NT2/D1 (cell line): ENCODE results near the gene PLG.
"Not testable (repeated sequence)": the region's sequence is repeated elsewhere in the genome, so short reads cannot be mapped to it uniquely, and the experiment has no call there.

Experiments
- DNase-seq: peaks from one replicate; pipeline ENCODE4 v3.0.0-alpha.2; 2011; ENCODE audit warnings: low read depth, low spot score
- H3K27me3 ChIP-seq: 2 replicates; pipeline ENCODE4 v1.6.0; 2011; ENCODE audit warnings: mild to moderate bottlenecking; ENCODE audit not compliant: insufficient read length, insufficient read depth
- H3K36me3 ChIP-seq: 2 replicates; pipeline ENCODE4 v1.6.1; 2011; ENCODE audit warnings: mild to moderate bottlenecking, low read length, mixed read lengths; ENCODE audit not compliant: insufficient read depth, insufficient read length
- H3K4me1 ChIP-seq: 2 replicates; pipeline ENCODE4 v1.5.1; 2011; ENCODE audit not compliant: insufficient read depth, insufficient read length
- H3K4me3 ChIP-seq: 2 replicates; pipeline ENCODE4 v1.5.1; 2011; ENCODE audit warnings: low read depth; ENCODE audit not compliant: insufficient read length
- H3K9ac ChIP-seq: 2 replicates; pipeline ENCODE4 v1.6.0; 2011; ENCODE audit warnings: low read depth; ENCODE audit not compliant: insufficient read length
- H3K9me3 ChIP-seq: 2 replicates; pipeline ENCODE4 v1.5.1; 2011; ENCODE audit warnings: mild to moderate bottlenecking, low read length; ENCODE audit not compliant: insufficient read depth
- SUZ12 ChIP-seq: IDR thresholded peaks from 2 replicates; pipeline ENCODE4 v1.6.1; 2011; ENCODE audit not compliant: insufficient read length, insufficient read depth; ENCODE audit errors: extremely low read depth
- YY1 ChIP-seq: IDR thresholded peaks from 2 replicates; pipeline ENCODE4 v1.6.1; 2011; ENCODE audit not compliant: insufficient read length, insufficient read depth
- ZNF274 ChIP-seq: IDR thresholded peaks from 2 replicates; pipeline ENCODE4 v1.6.1; 2011; ENCODE audit warnings: mild to moderate bottlenecking, low read depth, low read length

PLG gene

GRCh38 chr6:160801418-160801817 is 99.4 kb downstream of the PLG start:
- no peak overlapping the region for H3K4me3 ChIP-seq
- no peak overlapping the region for H3K9ac ChIP-seq
- H3K27me3 ChIP-seq, result no peaks in the 10 kb centered on the region
- peaks cover 10% of the 10 kb centered on the region for H3K9me3 ChIP-seq
- no peak for TF ChIP-seq YY1
- no peak for TF ChIP-seq SUZ12
- TF ChIP-seq ZNF274, result no peak
- H3K4me1 ChIP-seq, result no peaks in the 10 kb centered on the region
- DNase-seq, result no peak
- H3K36me3 ChIP-seq, result no peaks in the 10 kb centered on the region

GRCh38 chr6:160802049-160802448 is 100.0 kb downstream of the PLG start:
- H3K4me1 ChIP-seq, H3K9me3 ChIP-seq, H3K36me3 ChIP-seq, H3K27me3 ChIP-seq, H3K4me3 ChIP-seq, H3K9ac ChIP-seq, DNase-seq: not testable (repeated sequence)
